Brain microvascular endothelial cell (primary cell): ENCODE measurements around the gene PCDHGA7.
"Not testable (repeated sequence)": the region's sequence is repeated elsewhere in the genome, so short reads cannot be mapped to it uniquely, and the experiment has no call there.

ENCODE experiments used
- DNase-seq: peaks from one replicate; pipeline ENCODE4 v3.0.0-alpha.2; 2020
- H3K27ac ChIP-seq: fragments of 250-450 bp; sonication (Bioruptor Pico); 2 replicates; pipeline ENCODE4 v1.5.1; 2020; ENCODE audit warnings: mild to moderate bottlenecking, moderate library complexity
- H3K27me3 ChIP-seq: fragments of 250-450 bp; sonication (Bioruptor Pico); replicated peaks from 2 replicates; pipeline ENCODE4 v1.5.1; 2020; ENCODE audit warnings: mild to moderate bottlenecking
- H3K36me3 ChIP-seq: fragments of 250-450 bp; sonication (Bioruptor Pico); replicated peaks from 2 replicates; pipeline ENCODE4 v1.5.1; 2020; ENCODE audit warnings: mild to moderate bottlenecking
- H3K4me3 ChIP-seq: 2 replicates; pipeline ENCODE4 v1.5.1; 2011; ENCODE audit warnings: low read depth, mild to moderate bottlenecking, control low read depth, low read length, moderate library complexity
- CTCF ChIP-seq: IDR thresholded peaks from 2 replicates; pipeline ENCODE4 v1.5.1; 2011; ENCODE audit warnings: low read depth, mild to moderate bottlenecking, moderate library complexity, low read length, control low read depth, inconsistent platforms; ENCODE audit errors: missing control alignments
- in situ Hi-C: cut with HindIII; loops from 2 replicates; pipeline ENCODE4 v1.10.0; 2017; ENCODE audit warnings: low sequenced_read_pairs, low pct_ligation_motif_present

PCDHGA7 gene

GRCh38 chr5:141343953-141344463 lies 38.5 kb upstream of the PCDHGA7 start:
- DNase-seq, result no peak
- Histone ChIP-seq H3K36me3 (no peaks in the 10 kb centered on the region), H3K27ac (no peak overlapping the region), H3K4me3 (peak overlapping the region; percentile 38), H3K27me3 (no peaks in the 10 kb centered on the region)
- in situ Hi-C loops, result no loop called here
- no peak for TF ChIP-seq CTCF

GRCh38 chr5:141345327-141345726 lies 37.2 kb upstream of the PCDHGA7 start:
- DNase-seq, result no peak
- H3K27me3 ChIP-seq, result no peaks in the 10 kb centered on the region

GRCh38 chr5:141346017-141346416 lies 36.5 kb upstream of the PCDHGA7 start:
- H3K36me3 ChIP-seq, H3K27ac ChIP-seq, H3K4me3 ChIP-seq, in situ Hi-C loops, H3K27me3 ChIP-seq, DNase-seq: not testable (repeated sequence)

More at GRCh38 chr5:141345327-141345726, 37.2 kb upstream of the PCDHGA7 start:
- no peak overlapping the region for H3K4me3 ChIP-seq
- in situ Hi-C loops, result no loop called here
- TF ChIP-seq CTCF, result no peak
- H3K27ac ChIP-seq, result no peak overlapping the region
- no peaks in the 10 kb centered on the region for H3K36me3 ChIP-seq

- Histone ChIP-seq H3K27me3 (no peaks in the 10 kb centered on the region), H3K4me3 (peak within 1 kb of the TSS; percentile 17), H3K36me3 (no peaks in the 10 kb centered on the region), H3K27ac (no peak within 1 kb of the TSS)
- peak; percentile 9 for DNase-seq
- in situ Hi-C loops, result no loop called here
- peak; percentile 63 for TF ChIP-seq CTCF
These were observed 32.5 kb upstream of the PCDHGA7 start, which contains the start of gene PCDHGB1 for GRCh38 chr5:141349917-141350619. Gene PCDHGB1 (plus strand): TSS chr5:141350099. CDS start chr5:141350261, 162 bp downstream.

- H3K4me3 ChIP-seq, result no peak overlapping the region
- H3K27me3 ChIP-seq, result no peaks in the 10 kb centered on the region
- no peaks in the 10 kb centered on the region for H3K36me3 ChIP-seq
- H3K27ac ChIP-seq, result no peak overlapping the region
- no peak for DNase-seq
- in situ Hi-C loops, result no loop called here
- TF ChIP-seq CTCF, result no peak
These were observed 31.0 kb upstream of the PCDHGA7 start for GRCh38 chr5:141351591-141351990.

GRCh38 chr5:141354900-141355469 lies 27.6 kb upstream of the PCDHGA7 start, which contains the start of gene PCDHGA4:
Gene PCDHGA4 (plus strand): TSS chr5:141355021. CDS start chr5:141355108, 87 bp downstream.
- in situ Hi-C loops, result no loop called here
- H3K27me3 ChIP-seq, result no peaks in the 10 kb centered on the region
- no peak within 1 kb of the TSS for H3K27ac ChIP-seq
- no peak for DNase-seq
- H3K36me3 ChIP-seq, result no peaks in the 10 kb centered on the region
- peak; percentile 37 for TF ChIP-seq CTCF
- peak within 1 kb of the TSS; percentile 31 for H3K4me3 ChIP-seq
